Breast epithelium (tissue), 3 donors: ENCODE data around the gene RNASE11.
"Not testable (repeated sequence)": the region's sequence is repeated elsewhere in the genome, so short reads cannot be mapped to it uniquely, and the experiment has no call there.

Source experiments
- POLR2A ChIP-seq: fragments of 450-650 bp; IDR thresholded peaks from one replicate; pipeline ENCODE4 v1.6.1; 2016; ENCODE audit warnings: antibody characterized with exemption, mild to moderate bottlenecking, moderate library complexity
- POLR2AphosphoS5 ChIP-seq, 3 donors: sonication (generic); formaldehyde crosslinking; IDR thresholded peaks; one replicate each; pipeline ENCODE4 v1.6.1; 2017; ENCODE audit warnings: antibody characterized with exemption in 3 of 3
- TF ChIP-seq, protein P1 (sequence below), 3 donors: fragments of 450-650 bp; IDR thresholded peaks; one replicate each; pipeline ENCODE4 v1.5.1; 2016 to 2017; ENCODE audit warnings: antibody characterized with exemption in 3 of 3, mild to moderate bottlenecking in 3 of 3, moderate library complexity in 3 of 3

DNA sequence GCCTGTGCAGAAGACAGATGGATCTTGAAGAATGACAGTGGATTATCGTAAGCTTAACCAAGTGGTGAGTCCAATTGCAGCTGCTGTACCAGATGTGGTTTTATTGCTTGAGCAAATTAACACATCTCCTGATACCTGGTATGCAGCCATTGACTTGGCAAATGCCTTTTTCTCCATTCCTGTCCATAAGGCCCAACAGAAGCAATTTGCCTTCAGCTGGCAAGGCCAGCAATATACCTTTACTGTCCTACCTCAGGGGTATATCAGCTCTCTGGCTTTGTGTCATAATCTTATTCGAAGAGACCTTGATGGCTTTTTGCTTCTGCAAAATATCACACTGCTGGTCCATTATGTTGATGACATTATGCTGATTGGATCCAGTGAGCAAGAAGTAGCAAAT is 17.9 kb downstream of the RNASE11 start:
- TF ChIP-seq, protein P1, sequence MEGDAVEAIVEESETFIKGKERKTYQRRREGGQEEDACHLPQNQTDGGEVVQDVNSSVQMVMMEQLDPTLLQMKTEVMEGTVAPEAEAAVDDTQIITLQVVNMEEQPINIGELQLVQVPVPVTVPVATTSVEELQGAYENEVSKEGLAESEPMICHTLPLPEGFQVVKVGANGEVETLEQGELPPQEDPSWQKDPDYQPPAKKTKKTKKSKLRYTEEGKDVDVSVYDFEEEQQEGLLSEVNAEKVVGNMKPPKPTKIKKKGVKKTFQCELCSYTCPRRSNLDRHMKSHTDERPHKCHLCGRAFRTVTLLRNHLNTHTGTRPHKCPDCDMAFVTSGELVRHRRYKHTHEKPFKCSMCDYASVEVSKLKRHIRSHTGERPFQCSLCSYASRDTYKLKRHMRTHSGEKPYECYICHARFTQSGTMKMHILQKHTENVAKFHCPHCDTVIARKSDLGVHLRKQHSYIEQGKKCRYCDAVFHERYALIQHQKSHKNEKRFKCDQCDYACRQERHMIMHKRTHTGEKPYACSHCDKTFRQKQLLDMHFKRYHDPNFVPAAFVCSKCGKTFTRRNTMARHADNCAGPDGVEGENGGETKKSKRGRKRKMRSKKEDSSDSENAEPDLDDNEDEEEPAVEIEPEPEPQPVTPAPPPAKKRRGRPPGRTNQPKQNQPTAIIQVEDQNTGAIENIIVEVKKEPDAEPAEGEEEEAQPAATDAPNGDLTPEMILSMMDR (IDR thresholded peaks at IDR 0.05): not testable (repeated sequence)
- TF ChIP-seq POLR2A; POLR2AphosphoS5 (IDR thresholded peaks at IDR 0.05): not testable (repeated sequence)
